Sciatic nerve (tissue), 2 donors: Measurements from ENCODE around the gene SWSAP1. TPM values are rescaled to one million over a fixed set of nuclear protein-coding genes. Genes with fewer than 3 reads are reported as not detected.
"Not testable (repeated sequence)": the region's sequence is repeated elsewhere in the genome, so short reads cannot be mapped to it uniquely, and the experiment has no call there.

Experiments used
- ATAC-seq: fragments of 200-7000 bp; cut with Tn5 transposase; one replicate; pipeline ENCODE4 v1.9.1; 2020; ENCODE audit warnings: mild to moderate bottlenecking, moderate library complexity
- DNase-seq: peaks from one replicate; pipeline ENCODE4 v3.0.0-alpha.2; 2020; ENCODE audit warnings: low spot score
- intact Hi-C: fragments of 100-400 bp; cut with DNase I; formaldehyde crosslinking; loops from one replicate; pipeline ENCODE4 v1.14.2; 2022
- total RNA-seq: library from RNA; stranded (reverse); fragmentation: NEBNext Ultra II Directional; extraction: Animal tissue kit (Norgen Biotek cat#: 25700); gene quantifications from one replicate; pipeline ENCODE4 v1.2.1, GENCODE V29; 2021
- donor health status: DM: no; HTN: no; CAD: no.
- donor health status: DM: no; HTN: no; CAD: no.

SWSAP1 gene
- total RNA-seq, 1 donor from 2014 or later, result 1.3 TPM

DNA sequence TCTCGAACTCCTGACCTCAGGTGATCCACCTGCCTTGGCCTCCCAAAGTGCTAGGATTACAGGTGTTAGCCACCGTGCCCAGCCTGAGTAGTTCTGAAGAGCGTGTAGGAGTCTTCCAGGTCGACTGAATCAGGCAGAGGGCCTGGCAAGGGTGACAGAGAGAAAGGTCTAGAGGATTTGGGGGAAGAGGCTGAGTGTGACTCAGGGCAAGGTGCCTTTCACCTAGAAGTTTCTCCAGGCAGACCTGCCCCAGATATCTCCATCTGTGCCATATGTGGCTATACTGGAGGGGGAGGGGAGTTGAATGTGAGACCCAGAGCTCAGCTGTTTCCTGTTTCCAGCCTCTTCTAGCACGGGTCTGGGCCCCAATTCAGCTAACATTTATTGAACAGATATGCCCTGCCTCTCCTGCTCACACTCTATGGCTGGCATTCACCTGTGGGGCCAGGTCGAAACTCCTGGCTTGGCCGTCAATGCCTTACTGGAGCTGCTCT is 26.9 kb upstream of the SWSAP1 start:
- DNase-seq, result no peak
- no peak for ATAC-seq
- intact Hi-C loops, result no loop called here

DNA sequence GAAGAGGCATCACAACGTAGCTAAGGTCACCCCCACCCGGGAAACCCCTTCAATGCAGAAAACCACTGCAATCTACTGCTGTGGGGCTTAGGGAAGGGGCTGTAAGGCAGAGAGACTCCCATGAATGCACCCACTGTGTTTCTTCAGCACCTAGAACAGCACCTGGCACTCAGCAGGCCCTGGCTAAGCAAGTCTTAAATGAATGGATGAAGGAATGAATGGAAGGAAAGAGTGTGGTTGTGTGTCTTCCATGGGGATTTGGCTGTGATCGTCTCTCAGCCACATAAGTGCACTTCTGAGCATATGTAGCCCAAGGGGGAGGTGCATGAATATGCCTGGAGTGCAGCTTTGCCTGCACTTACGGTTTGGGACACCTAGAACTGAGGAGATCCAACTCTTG is 25.3 kb upstream of the SWSAP1 start:
- DNase-seq (no peak), ATAC-seq (no peak)
- intact Hi-C loops, result no loop called here

DNA sequence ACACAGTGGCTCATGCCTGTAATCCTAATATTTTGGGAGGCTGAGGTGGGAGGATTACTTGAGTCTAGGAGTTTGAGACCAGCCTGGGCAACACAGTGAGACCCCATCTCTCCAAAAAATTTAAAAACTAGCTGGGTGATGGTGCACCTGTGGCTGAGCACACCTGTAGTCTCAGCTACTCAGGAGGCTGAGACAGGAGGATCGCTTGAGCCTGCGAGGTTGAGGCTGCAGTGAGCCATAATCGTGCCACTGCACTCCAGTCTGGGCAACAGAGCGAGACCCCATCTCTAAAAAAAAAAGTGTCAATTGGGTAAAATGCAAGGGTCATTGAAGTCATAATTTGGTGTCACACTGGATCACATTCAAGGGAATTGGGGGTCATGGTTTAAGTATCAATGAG is 20.4 kb upstream of the SWSAP1 start:
- ATAC-seq, intact Hi-C loops, DNase-seq: not testable (repeated sequence)

DNA sequence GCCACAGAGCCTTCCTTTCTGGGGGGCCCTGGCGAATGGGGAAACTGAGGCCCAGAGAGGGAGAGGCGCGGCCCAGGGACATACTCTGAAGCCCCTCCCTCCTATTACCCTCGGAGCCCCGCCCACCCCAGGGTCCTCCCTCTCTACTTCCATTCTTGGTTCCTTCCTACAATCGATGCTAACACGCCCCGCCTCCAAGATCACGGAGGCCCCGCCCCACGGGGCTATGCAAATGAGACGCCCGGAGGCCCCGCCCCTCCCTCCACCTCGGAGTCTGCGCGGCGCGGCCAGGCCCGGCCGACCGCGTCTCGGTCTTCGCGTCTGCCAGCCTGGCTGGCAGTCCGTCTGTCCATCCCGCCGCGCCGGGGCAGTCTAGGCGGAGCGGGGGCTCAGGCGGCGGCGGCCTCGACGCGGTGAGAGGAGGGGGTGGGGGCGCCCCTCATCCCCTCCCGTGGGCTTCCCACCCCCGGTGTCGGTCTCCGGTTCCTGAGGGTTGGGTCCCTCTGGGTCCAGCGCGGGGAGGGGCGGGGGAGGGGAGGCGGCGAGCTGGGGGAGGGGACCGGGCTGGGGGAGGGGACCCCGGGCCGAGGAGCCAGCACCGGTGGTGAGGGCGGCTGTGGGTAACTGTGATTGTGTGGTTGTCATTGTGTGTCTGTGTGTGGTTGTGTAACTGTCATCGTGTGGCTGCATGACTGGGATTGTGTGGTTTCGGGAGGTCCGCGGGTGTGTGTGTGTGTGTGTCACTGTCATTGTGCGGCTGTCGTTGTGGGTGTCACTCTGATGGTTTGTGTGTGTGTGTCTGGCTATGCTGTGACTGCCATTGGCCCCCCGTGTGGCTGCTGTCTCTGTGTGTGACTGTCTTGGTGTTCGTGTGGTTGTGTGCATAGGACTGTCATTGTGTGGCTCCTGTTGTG is 19.0 kb upstream of the SWSAP1 start, which contains the start of gene PLPPR2:
Gene PLPPR2 (plus strand): TSS at position 273 of the 914 bp plus-strand sequence. CDS start 2,242 bp downstream, outside the sequence.
- ATAC-seq (peak; percentile 95), DNase-seq (peak; percentile 97)
- intact Hi-C loops, result no loop called here

DNA sequence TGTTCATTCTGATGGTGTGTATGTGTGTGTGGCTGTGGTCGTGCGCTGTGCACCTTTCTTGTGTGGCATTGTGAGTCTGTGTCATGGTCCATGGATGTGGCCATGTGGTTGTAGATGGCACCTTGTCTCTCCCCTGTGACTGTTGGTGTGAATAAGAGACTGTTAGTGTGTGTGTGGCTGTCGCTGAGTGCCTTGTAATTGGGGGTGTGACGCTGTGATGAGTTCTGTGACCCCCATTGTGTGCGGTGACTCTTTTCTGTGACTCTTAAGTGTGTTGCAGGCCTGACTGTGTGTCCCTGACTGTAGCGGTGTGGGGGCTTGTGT is 18.4 kb upstream of the SWSAP1 start:
- no peak for ATAC-seq
- intact Hi-C loops, result no loop called here

DNA sequence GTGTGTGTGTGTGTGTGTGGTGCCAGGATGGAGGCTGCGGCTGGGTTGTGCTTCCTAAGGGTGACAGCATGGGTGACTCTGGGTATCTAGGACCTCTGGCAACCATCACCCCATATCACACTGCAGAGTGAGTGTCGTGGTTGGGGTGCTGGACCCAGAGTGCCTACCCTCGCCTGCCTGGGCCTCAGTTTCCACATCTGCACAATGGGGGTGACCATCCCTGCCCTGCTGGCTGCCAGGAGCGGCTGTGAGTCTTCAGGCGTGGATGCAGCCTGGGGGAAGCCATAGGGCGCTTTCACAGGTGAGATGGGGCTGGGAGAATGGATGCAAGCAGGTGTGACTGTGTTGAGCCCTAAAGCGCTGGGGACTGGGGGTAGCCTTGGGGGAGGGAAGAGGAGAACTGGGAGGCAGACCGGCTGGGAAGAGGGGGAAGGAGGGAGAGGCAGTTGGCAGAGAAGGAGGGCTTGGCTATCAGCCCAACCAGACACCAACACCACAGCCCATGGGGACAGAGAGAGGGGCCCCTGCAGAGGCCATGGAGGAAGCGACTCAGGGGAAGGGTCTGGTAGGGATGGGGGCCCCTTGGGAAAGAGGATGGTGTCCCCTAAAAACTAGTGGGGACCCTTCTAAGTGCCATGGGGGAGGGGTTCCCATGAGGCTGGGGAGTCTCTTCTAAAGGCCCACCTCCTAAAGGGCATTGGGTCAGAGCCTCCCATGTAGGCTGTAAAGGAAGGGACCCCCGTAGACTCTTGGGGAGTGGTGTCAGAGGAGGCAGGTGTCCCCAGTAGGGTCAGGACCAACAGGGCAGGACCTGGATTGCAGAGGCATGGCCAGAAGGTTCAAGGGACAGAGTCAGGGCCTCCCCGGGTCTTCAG is 17.6 kb upstream of the SWSAP1 start:
- ATAC-seq, result no peak
- intact Hi-C loops, result no loop called here

More for the DNA sequence above, 18.4 kb upstream of the SWSAP1 start:
- no peak for DNase-seq

DNA sequence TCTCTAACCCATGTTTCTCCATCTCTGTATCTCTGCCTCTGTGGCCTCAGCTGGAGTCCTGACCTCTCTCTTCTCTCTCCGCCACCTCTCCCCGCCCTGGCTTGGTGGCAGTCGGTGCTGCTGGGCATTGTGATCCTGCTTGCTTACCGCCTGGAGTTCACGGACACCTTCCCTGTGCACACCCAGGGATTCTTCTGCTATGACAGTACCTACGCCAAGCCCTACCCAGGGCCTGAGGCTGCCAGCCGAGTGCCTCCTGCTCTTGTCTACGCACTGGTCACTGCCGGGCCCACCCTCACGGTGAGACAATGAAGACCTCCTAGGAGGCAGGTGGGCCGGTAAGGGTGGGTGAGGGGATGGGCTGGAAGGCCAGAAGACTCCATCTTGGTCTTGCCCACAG is 15.0 kb upstream of the SWSAP1 start:
- ATAC-seq, result no peak
- DNase-seq, result no peak
- intact Hi-C loops, result no loop called here

More for the DNA sequence above, 17.6 kb upstream of the SWSAP1 start:
- no peak for DNase-seq

DNA sequence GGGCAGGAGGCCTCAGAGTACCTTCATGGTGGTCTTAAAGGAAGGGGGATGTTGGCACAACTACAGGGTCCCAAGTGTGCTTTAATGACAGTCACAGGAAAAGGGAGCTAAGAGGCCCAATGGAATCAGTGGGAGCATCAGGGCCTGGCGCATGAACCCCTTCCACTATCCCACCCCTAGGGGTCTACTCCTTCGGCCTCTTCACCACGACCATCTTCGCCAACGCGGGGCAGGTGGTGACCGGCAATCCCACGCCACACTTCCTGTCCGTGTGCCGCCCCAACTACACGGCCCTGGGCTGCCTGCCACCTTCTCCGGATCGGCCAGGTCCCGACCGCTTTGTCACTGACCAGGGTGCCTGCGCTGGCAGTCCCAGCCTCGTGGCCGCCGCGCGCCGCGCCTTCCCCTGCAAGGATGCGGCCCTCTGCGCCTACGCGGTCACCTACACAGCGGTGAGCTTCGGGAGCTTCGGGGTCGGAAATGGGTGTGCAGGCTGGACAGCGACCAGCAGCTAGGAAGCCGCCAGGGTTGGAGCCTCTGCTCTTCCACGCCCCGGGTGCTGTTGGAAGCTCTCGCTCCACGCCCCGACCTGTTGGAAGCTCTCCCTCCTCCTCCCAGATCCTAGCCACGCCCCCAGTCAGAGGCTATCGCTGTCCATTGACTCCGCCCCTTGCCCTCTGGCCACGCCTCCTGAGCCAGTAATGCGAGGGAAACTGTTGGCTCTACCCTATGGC is 13.3 kb upstream of the SWSAP1 start:
- DNase-seq (peak; percentile 76), ATAC-seq (peak; percentile 8)
- intact Hi-C loops, result loop anchor here (10.0 kb wide), 1 partner anchor 66 kb away; the partner anchor contains the start of gene TSPAN16

DNA sequence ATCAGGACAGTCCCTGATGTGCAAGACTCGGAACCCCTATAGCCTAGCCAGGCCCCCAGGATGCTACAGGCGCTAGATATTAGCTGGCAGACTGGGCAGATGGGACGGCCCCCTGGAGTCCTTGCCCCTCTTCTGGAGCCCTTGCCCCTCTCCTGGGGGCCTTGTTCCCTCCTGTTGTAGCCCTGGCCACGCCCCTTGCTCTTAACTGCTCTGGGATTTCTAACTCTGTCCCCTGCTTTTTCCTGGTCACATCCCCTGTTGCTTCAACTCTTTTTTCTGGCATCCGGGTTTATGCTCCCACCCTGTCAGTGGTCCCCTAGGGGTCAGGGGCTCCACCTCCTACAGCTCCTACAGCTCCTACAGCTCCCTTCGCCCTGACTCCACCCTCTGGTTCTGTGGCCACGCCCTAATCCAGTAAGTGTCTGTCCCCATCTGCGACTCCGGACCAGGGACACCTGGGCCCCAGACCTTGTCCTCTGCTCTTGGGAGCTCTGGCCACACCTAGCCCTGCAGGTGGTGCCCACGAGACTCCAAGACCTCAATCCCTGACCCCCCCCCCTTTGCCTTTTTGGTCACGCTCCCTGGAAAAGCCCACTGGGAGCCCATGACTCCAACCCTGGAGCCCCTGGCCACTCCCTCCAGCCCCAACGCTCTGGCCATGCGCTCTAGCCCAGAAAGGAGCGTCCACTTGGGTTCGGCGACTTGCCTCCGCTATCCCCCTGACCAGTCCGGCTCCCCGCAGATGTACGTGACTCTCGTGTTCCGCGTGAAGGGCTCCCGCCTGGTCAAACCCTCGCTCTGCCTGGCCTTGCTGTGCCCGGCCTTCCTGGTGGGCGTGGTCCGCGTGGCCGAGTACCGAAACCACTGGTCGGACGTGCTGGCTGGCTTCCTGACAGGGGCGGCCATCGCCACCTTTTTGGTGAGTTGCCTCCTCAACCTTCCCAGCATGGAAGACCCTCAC is 12.4 kb upstream of the SWSAP1 start:
- no peak for DNase-seq
- intact Hi-C loops, result loop anchor here (10.0 kb wide), 1 partner anchor 67 kb away; the partner anchor contains the start of gene TSPAN16
- ATAC-seq, result no peak

DNA sequence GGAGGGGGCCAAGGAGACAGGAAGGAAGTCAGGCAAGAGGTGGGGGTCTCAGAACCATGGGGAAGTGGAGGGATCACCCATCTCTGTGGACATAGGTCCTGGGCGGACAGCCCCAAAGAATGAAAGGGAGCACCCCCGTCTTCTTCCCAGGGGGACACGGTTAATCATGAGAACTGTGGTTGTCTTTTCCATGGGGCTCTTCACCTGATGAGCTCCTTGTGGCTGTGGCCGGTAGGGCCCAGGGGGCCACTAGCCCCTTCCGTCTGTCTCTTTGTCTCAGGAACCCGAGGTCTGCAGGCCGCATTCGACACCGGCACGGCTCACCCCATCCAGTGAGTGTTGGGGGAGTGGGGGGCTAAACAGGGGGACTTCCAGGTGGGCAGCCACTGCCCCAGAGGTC is 10.6 kb upstream of the SWSAP1 start:
- ATAC-seq (no peak), DNase-seq (no peak)
- intact Hi-C loops, result loop anchor here (10.0 kb wide), 1 partner anchor 69 kb away; the partner anchor contains the start of gene TSPAN16

DNA sequence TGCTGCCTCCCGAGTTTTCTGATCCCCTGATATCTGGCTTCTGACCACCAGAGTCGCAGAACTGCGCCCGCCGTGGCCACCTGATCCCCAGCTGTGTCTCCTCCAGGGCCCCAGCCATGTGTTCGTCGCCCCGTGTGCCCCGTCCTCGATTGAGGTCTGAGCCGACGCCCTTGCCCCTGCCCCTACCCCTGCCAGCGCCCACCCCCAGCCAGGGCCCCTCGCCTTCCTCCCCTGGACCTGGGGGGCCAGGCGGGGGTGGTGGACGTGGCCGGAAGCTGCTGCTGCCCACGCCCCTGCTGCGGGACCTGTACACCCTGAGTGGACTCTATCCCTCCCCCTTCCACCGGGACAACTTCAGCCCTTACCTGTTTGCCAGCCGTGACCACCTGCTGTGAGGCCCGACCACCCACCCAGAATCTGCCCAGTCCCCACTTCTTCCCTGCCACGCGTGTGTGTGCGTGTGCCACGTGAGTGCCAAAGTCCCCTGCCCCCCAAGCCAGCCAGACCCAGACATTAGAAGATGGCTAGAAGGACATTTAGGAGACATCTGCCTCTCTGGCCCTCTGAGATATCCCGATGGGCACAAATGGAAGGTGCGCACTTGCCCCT is 10.1 kb upstream of the SWSAP1 start:
- ATAC-seq, result peak; percentile 6

DNA sequence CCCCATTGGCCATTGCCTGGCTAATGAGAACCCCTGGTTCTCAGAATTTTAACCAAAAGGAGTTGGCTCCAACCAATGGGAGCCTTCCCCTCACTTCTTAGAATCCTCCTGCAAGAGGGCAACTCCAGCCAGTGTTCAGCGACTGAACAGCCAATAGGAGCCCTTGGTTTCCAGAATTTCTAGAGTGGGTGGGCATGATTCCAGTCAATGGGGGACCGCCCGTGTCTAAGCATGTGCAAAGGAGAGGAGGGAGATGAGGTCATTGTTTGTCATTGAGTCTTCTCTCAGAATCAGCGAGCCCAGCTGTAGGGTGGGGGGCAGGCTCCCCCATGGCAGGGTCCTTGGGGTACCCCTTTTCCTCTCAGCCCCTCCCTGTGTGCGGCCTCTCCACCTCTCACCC is 9.5 kb upstream of the SWSAP1 start:
- intact Hi-C loops, result loop anchor here (10.0 kb wide), 1 partner anchor 70 kb away; the partner anchor contains the start of gene TSPAN16
- ATAC-seq (peak; percentile 18), DNase-seq (no peak)

More for the DNA sequence above, 10.1 kb upstream of the SWSAP1 start:
- intact Hi-C loops, result loop anchor here (10.0 kb wide), 1 partner anchor 70 kb away; the partner anchor contains the start of gene TSPAN16
- no peak for DNase-seq

DNA sequence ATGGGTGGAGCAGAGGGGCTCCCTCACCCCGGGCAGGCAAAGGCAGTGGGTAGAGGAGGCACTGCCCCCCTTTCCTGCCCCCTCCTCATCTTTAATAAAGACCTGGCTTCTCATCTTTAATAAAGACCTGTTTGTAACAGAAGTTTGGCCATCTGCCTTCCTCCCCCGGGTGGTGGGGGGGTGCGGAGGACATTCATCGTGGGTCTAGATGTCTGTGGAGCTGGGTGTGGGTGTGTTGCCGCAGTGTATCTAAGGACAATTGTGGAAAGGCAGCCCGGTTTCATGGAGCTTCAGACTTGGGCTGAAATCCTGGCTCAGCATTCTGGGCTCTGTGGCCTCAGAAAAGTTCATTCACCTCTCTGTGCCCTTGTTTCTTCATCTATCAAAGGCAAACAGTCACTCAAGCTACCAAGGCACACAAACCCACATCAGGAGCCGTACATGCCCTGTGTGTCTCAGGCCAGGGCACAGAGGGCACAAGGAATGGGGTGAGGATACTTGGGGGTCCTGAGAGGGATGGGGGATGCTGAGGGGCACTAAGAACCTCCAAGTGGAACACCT is 8.8 kb upstream of the SWSAP1 start:
- DNase-seq (no peak), ATAC-seq (peak; percentile 25)
- intact Hi-C loops, result loop anchor here (10.0 kb wide), 1 partner anchor 71 kb away; the partner anchor contains the start of gene TSPAN16

DNA sequence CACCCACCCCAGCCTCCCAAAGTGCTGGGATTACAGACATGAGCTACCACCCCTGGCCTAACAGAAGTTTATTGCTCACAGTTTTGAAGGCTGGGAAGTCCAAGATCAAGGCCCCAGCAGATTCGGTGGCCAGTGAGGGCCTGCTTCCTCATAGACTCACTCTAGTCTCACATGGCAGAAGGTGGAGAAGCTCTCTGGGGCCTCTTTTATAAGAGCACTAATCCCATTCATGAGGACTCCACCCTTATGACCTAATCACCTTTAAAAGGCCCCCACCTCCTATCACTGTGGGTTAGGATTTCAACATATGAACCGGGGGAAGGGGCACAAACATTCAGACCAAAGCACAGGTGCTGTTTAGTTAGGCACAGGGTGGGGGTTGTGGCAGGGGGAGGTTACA is 6.9 kb upstream of the SWSAP1 start:
- ATAC-seq (no peak), DNase-seq (no peak)
- intact Hi-C loops, result loop anchor here (10.0 kb wide), 1 partner anchor 73 kb away; the partner anchor contains the start of gene TSPAN16

DNA sequence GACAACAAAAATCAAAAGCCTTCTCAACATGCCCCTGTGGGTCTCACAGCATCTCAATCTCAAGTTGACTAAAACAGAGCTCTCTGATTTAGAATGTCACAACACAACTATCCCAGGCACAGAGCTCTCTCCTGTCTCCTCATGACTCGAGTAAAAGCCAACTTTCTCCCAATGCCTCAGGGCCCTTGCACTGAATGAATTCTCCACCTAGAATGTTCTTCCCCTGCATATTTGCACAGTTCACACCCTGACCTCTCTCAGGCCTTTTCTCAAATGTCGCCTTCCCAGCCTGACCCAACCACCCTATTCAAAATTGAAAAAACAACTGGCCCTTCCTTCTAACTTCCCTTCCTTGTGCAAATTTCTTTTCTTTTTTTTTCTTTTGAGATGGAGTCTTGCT is 3.7 kb upstream of the SWSAP1 start:
- ATAC-seq (no peak), DNase-seq (no peak)
- intact Hi-C loops, result loop anchor here (10.0 kb wide), 1 partner anchor 64 kb away; the partner anchor contains the start of genes ODAD3 and PRKCSH

DNA sequence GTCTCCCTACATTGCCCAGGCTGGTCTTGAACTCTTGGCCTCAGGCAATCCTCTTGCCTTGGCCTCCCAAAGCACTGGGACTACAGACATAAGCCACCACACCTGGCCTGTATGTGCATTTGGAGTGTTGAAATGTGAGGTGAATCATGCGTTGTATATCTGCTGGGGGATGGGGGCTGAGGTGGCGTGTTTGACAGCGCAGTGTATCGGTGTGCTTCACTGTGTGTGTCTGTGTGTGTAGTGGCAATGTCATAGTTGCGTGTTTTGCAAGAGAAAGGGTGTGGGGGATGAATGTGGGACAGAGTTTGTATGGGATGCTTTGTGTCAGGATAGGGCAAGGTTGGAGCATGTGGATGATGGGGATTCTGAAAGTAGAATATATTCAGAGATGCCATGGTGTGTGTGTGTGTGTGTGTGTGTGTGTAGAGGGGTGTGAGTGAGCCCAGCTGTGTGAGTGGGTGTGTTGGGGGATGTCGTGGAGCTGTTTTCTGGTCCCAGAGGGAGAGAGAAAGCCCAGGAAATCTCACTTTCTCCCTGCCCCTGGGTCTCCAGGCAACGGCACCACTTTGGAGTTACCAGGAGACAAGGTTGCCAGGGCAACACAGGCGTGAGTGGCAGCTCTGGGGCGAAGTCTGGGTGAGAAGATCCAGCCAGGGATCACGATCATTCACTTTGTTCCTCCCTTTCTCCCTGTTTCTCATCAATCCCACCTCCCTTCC is 1.1 kb upstream of the SWSAP1 start:
- intact Hi-C loops, result loop anchor here (10.0 kb wide), 1 partner anchor 61 kb away; the partner anchor contains the start of genes ODAD3 and PRKCSH
- ATAC-seq, result no peak
- no peak for DNase-seq
